CD14-positive monocyte (primary cell): Measurements from ENCODE around the gene MIPEP. TPM values are rescaled to one million over a fixed set of nuclear protein-coding genes. Genes with fewer than 3 reads are reported as not detected.

Source experiments
- DNase-seq, 3 donors: peaks; one replicate each; pipeline ENCODE4 v3.0.0-alpha.2; 2011 to 2022
- H2AFZ ChIP-seq: 2 replicates; pipeline ENCODE4 v1.6.0; 2012; ENCODE audit warnings: mild to moderate bottlenecking, low read depth, low read length, inconsistent platforms; ENCODE audit not compliant: insufficient read depth, poor library complexity, severe bottlenecking
- H3K27ac ChIP-seq, 2 donors: 1 replicate in 1 of 2; 2 replicates in 1 of 2; pipeline ENCODE4 v1.5.1; 2012 to 2013; ENCODE audit warnings: low read length in 2 of 2, control low read depth in 1 of 2, inconsistent platforms in 1 of 2, low read depth in 1 of 2, mild to moderate bottlenecking in 1 of 2
- H3K27me3 ChIP-seq, 2 donors: one replicate each; pipeline versions ENCODE4 v1.6.0 to v1.6.1; 2011 to 2013; ENCODE audit warnings: low read length in 2 of 2; ENCODE audit not compliant: control insufficient read depth in 2 of 2, insufficient read depth in 2 of 2
- H3K36me3 ChIP-seq, 2 donors: replicated peaks in 1 of 2; 1 replicate in 1 of 2; 2 replicates in 1 of 2; pipeline versions ENCODE4 v1.5.1 to v1.6.1; 2012 to 2013; ENCODE audit warnings: low read length in 2 of 2, control low read depth in 1 of 2, inconsistent platforms in 1 of 2, mild to moderate bottlenecking in 1 of 2; ENCODE audit not compliant: insufficient read depth in 2 of 2, control insufficient read depth in 1 of 2
- H3K4me1 ChIP-seq, 2 donors: 1 replicate in 1 of 2; 2 replicates in 1 of 2; pipeline versions ENCODE4 v1.5.1 to v1.6.1; 2012 to 2013; ENCODE audit warnings: low read length in 2 of 2, control low read depth in 1 of 2, inconsistent platforms in 1 of 2, mild to moderate bottlenecking in 1 of 2, moderate library complexity in 1 of 2; ENCODE audit not compliant: insufficient read depth in 2 of 2, control insufficient read depth in 1 of 2
- H3K4me2 ChIP-seq: replicated peaks from 2 replicates; pipeline ENCODE3; 2012; ENCODE audit warnings: low read length, moderate library complexity, mild to moderate bottlenecking; ENCODE audit not compliant: poor library complexity, severe bottlenecking; ENCODE audit errors: extremely low read depth
- H3K4me3 ChIP-seq, 3 experiments: fragments of 200-600 bp in 1 of 3; sonication (generic) in 1 of 3; replicated peaks in 1 of 3; 1 replicate in 2 of 3; 2 replicates in 1 of 3; pipeline ENCODE4 v1.5.1; 2011 to 2013; ENCODE audit warnings: low read length in 3 of 3, mild to moderate bottlenecking in 3 of 3, control low read depth in 2 of 3, low read depth in 2 of 3, inconsistent platforms in 1 of 3, moderate library complexity in 1 of 3
- H3K79me2 ChIP-seq: 2 replicates; pipeline ENCODE4 v1.6.0; 2012; ENCODE audit warnings: mild to moderate bottlenecking, control low read depth, inconsistent platforms, low read length, moderate library complexity; ENCODE audit not compliant: insufficient read depth
- H3K9ac ChIP-seq: 2 replicates; pipeline ENCODE4 v1.6.0; 2017; ENCODE audit warnings: low read length, mild to moderate bottlenecking; ENCODE audit not compliant: insufficient read depth, poor library complexity, severe bottlenecking
- H3K9me3 ChIP-seq, 2 donors: replicated peaks in 1 of 2; 1 replicate in 1 of 2; 2 replicates in 1 of 2; pipeline versions ENCODE4 v1.5.1 to v1.6.1; 2012 to 2013; ENCODE audit warnings: low read length in 2 of 2, control low read depth in 1 of 2; ENCODE audit not compliant: control insufficient read depth in 1 of 2, insufficient read depth in 1 of 2
- H4K20me1 ChIP-seq: 2 replicates; pipeline ENCODE4 v1.6.0; 2012; ENCODE audit warnings: mild to moderate bottlenecking, low read length, control low read depth, moderate library complexity; ENCODE audit not compliant: insufficient read depth
- H3K27ac Mint-ChIP-seq, 7 donors: one replicate each; pipeline ENCODE4 v1.8.0; 2020; ENCODE audit warnings: mild to moderate bottlenecking in 7 of 7, mixed read lengths in 7 of 7, moderate library complexity in 6 of 7, inconsistent platforms in 2 of 7
- H3K27me3 Mint-ChIP-seq, 3 donors: one replicate each; pipeline ENCODE4 v1.8.0; 2021 to 2022; ENCODE audit warnings: low read depth in 3 of 3, mild to moderate bottlenecking in 3 of 3, mixed read lengths in 3 of 3, moderate library complexity in 3 of 3, inconsistent platforms in 1 of 3
- H3K36me3 Mint-ChIP-seq, 2 donors: one replicate each; pipeline ENCODE4 v1.8.0; 2020; ENCODE audit warnings: mixed read lengths in 2 of 2, inconsistent platforms in 1 of 2, mild to moderate bottlenecking in 1 of 2
- H3K4me1 Mint-ChIP-seq: one replicate; pipeline ENCODE4 v1.8.0; 2020; ENCODE audit warnings: mild to moderate bottlenecking, mixed read lengths
- H3K4me3 Mint-ChIP-seq, 2 donors: one replicate each; pipeline ENCODE4 v1.8.0; 2020; ENCODE audit warnings: mild to moderate bottlenecking in 2 of 2, mixed read lengths in 2 of 2, moderate library complexity in 1 of 2
- H3K9me3 Mint-ChIP-seq, 7 donors: one replicate each; pipeline ENCODE4 v1.8.0; 2020 to 2022; ENCODE audit warnings: mixed read lengths in 7 of 7, mild to moderate bottlenecking in 6 of 7, moderate library complexity in 6 of 7, inconsistent platforms in 2 of 7
- WGBS: methylation state at CpG from one replicate; pipeline ENCODE4 v1.1.5; 2013; ENCODE audit warnings: missing lambda C conversion rate; ENCODE audit not compliant: insufficient coverage; 5-methylcytosine and 5-hydroxymethylcytosine counted together
- intact Hi-C, 2 donors: fragments of 100-400 bp; cut with micrococcal nuclease; formaldehyde crosslinking; loops; one replicate each; pipeline versions ENCODE4 v1.15.0 to v1.15.1; 2023
- polyA plus RNA-seq, 3 donors: library from polyadenylated mRNA; depleted of rRNA in 1 of 3; unstranded in 2 of 3; stranded (reverse) in 1 of 3; fragments of 300-500 nt in 2 of 3; fragments of >200 nt in 1 of 3; fragmentation: Illumina TruSeq in 2 of 3; gene quantifications; 1 replicate in 2 of 3; 2 replicates in 1 of 3; pipeline ENCODE4 v1.2.3, GENCODE V29; 2012 to 2021
- TF ChIP-seq, protein P1 (sequence below): fragments of 200-600 bp; IDR thresholded peaks from one replicate; pipeline ENCODE4 v1.8.0; 2022; ENCODE audit warnings: antibody characterized with exemption, mild to moderate bottlenecking

Gene MIPEP
- polyA plus RNA-seq, 3 donors = 1.2 to 9.9 (median 7.7) TPM

DNA sequence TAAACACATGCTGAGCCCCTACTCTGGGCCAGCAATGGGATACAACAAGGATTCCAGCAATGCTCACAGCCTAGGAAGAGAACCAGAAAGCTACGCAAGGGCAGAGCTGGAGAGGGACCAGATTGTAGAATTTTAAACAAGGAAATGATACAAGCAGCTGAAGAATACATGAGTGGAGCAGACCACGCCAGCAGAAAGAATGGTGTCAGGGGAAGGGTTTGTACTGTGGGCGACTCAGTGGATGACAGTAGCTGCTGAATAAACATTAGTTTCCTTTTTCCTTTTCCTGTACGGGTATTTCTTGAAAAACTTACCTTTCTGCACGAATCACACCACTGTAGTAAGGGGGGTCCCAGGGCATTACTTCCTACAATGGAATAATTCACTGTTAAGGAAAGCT lies 30.7 kb downstream of the MIPEP start:
- no peaks in the 10 kb centered on the region for H3K4me1 Mint-ChIP-seq
- Histone ChIP-seq H3K4me3 (no peak overlapping the region), H3K36me3 (peaks cover 0 to 9% of the 10 kb centered on the region in 2 donors), H3K79me2 (no peaks in the 10 kb centered on the region), H3K27ac (no peak overlapping the region), H4K20me1 (no peaks in the 10 kb centered on the region), H3K27me3 (no peaks in the 10 kb centered on the region), H3K4me1 (no peaks in the 10 kb centered on the region), H3K9ac (no peak overlapping the region), H3K4me2 (no peak overlapping the region), H2AFZ (no peak overlapping the region), H3K9me3 (no peaks in the 10 kb centered on the region)
- no peak overlapping the region for H3K4me3 Mint-ChIP-seq
- H3K27me3 Mint-ChIP-seq = peaks cover 0 to 1% (median 0%) of the 10 kb centered on the region in 3 donors
- H3K27ac Mint-ChIP-seq = peak overlapping the region in 1 of 7 donors; percentile 15
- intact Hi-C loops = no loop called here
- 71% methylated on average over 1 of the region's 5 CpGs for WGBS
- TF ChIP-seq, protein P1, sequence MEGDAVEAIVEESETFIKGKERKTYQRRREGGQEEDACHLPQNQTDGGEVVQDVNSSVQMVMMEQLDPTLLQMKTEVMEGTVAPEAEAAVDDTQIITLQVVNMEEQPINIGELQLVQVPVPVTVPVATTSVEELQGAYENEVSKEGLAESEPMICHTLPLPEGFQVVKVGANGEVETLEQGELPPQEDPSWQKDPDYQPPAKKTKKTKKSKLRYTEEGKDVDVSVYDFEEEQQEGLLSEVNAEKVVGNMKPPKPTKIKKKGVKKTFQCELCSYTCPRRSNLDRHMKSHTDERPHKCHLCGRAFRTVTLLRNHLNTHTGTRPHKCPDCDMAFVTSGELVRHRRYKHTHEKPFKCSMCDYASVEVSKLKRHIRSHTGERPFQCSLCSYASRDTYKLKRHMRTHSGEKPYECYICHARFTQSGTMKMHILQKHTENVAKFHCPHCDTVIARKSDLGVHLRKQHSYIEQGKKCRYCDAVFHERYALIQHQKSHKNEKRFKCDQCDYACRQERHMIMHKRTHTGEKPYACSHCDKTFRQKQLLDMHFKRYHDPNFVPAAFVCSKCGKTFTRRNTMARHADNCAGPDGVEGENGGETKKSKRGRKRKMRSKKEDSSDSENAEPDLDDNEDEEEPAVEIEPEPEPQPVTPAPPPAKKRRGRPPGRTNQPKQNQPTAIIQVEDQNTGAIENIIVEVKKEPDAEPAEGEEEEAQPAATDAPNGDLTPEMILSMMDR = no peak
- peaks cover 6 to 14% of the 10 kb centered on the region in 2 donors for H3K36me3 Mint-ChIP-seq
- DNase-seq = no peak
- H3K9me3 Mint-ChIP-seq = no peaks in the 10 kb centered on the region

DNA sequence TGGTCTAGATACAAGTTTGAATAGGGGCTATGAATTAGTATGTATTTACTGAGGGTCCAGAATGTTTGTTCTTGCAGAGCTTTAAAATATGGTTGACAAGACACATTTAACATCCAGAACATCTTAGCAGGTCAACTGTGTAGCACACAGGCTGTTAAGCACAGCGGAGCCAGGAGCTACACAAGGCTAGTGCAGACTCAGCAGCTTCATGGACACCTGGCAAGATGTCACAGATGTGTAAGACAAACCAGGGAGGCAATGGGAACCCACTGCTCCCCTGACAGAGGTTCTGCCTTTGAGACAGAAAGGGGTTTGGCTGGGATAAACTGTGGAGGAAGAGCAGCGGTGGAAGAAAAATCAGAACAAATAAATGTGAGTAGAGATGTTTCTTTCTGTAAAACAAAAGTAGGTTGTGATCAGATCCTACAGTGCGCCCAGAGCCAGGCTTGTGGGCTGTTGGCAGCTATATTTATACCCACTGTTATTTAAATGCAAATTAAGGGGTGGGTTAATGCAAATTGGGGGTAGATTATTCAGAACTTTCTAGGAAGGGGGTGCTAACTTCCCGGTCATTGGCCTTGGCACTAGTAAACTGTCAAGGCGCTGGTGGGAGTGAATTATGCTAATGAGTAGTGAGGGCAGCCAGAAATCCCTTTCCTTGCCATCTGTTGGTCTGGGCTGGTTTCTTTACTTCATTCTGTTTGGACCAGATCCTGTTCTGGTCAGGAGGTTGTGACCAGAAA lies 33.0 kb downstream of the MIPEP start:
- no peak overlapping the region for H3K27ac Mint-ChIP-seq
- H3K9me3 Mint-ChIP-seq = no peaks in the 10 kb centered on the region
- H3K36me3 Mint-ChIP-seq = peaks cover 6 to 10% of the 10 kb centered on the region in 2 donors
- Histone ChIP-seq H3K9ac (no peak overlapping the region), H3K79me2 (no peaks in the 10 kb centered on the region), H2AFZ (no peak overlapping the region), H3K36me3 (no peaks in the 10 kb centered on the region), H3K27ac (no peak overlapping the region), H3K27me3 (no peaks in the 10 kb centered on the region), H4K20me1 (no peaks in the 10 kb centered on the region), H3K4me2 (no peak overlapping the region), H3K9me3 (no peaks in the 10 kb centered on the region), H3K4me3 (no peak overlapping the region), H3K4me1 (no peaks in the 10 kb centered on the region)
- intact Hi-C loops = no loop called here
- no peak for DNase-seq
- 86% methylated on average over 2 of the region's 5 CpGs for whole genome bisulfite sequencing
- H3K4me1 Mint-ChIP-seq = no peaks in the 10 kb centered on the region
- peaks cover 0 to 1% (median 0%) of the 10 kb centered on the region in 3 donors for H3K27me3 Mint-ChIP-seq
- TF ChIP-seq, protein P1 = no peak
- H3K4me3 Mint-ChIP-seq = no peak overlapping the region
